ENCODE data around the gene GDPD5. TPM values are rescaled to one million over a fixed set of nuclear protein-coding genes. Genes with fewer than 3 reads are reported as not detected.

GDPD5 gene
- total RNA-seq, 1 experiment from 2014 or later = 12.2 TPM

- CTCF ChIA-PET = no interaction called here
- no peaks in the 10 kb centered on the region for H3K36me3 Mint-ChIP-seq
- H3K4me1 Mint-ChIP-seq = no peaks in the 10 kb centered on the region
- no peak overlapping the region for H3K27ac Mint-ChIP-seq
- POLR2A ChIA-PET = no interaction called here
- H3K9me3 Mint-ChIP-seq = no peaks in the 10 kb centered on the region
- no peak overlapping the region for H3K4me3 Mint-ChIP-seq
- no peak for ATAC-seq
- H3K27me3 Mint-ChIP-seq (ENCODE audit: low read depth) = no peaks in the 10 kb centered on the region
- DNase-seq (ENCODE audit: low spot score) = no peak
- TF ChIP-seq ZNF423 (CRISPR knock-in tag; IDR thresholded peaks at IDR 0.05) = no peak
- TF ChIP-seq NFYB (CRISPR knock-in tag; conservative IDR thresholded peaks at IDR 0.05; ENCODE audit: low read depth) = no peak
- TF ChIP-seq ZNF532 (CRISPR knock-in tag; IDR thresholded peaks at IDR 0.05; ENCODE audit: borderline replicate concordance) = no peak
- no peak for TF ChIP-seq ESRRA (CRISPR knock-in tag; IDR thresholded peaks at IDR 0.05; ENCODE audit: borderline replicate concordance)
- no peak for TF ChIP-seq MYBL2 (CRISPR knock-in tag; IDR thresholded peaks at IDR 0.05)
- TF ChIP-seq, protein P1, sequence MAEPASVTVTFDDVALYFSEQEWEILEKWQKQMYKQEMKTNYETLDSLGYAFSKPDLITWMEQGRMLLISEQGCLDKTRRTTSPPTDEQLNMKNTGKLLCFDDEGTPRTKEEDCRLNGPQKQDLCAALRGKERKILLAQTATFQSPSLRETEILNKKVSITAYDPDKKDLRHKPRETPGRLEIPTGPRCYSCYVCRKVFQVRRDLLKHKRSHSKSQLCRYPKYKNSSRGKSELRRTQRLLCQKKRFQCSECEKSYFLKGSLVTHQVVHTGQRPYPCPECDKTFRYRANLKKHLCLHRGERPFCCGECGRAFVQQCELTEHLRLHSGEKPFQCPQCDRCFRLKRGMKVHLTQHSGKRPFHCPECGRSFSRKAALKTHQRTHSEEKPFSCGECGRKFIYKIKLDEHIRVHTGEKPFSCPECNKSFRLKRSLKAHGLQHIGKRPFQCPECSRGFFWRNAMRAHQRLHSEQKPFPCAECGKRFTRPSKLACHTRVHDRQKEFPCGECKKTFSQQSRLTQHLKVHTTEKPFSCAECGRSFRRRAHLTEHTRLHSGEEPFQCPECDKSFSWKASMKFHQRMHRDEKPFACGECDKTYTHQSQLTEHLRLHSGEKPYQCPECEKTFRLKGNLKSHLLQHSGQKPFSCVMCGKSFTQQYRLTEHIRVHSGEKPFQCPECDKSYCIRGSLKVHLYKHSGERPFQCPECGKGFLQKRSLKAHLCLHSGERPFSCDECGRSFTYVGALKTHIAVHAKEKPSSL (CRISPR knock-in tag; conservative IDR thresholded peaks at IDR 0.05) = no peak
- TF ChIP-seq, protein P2, sequence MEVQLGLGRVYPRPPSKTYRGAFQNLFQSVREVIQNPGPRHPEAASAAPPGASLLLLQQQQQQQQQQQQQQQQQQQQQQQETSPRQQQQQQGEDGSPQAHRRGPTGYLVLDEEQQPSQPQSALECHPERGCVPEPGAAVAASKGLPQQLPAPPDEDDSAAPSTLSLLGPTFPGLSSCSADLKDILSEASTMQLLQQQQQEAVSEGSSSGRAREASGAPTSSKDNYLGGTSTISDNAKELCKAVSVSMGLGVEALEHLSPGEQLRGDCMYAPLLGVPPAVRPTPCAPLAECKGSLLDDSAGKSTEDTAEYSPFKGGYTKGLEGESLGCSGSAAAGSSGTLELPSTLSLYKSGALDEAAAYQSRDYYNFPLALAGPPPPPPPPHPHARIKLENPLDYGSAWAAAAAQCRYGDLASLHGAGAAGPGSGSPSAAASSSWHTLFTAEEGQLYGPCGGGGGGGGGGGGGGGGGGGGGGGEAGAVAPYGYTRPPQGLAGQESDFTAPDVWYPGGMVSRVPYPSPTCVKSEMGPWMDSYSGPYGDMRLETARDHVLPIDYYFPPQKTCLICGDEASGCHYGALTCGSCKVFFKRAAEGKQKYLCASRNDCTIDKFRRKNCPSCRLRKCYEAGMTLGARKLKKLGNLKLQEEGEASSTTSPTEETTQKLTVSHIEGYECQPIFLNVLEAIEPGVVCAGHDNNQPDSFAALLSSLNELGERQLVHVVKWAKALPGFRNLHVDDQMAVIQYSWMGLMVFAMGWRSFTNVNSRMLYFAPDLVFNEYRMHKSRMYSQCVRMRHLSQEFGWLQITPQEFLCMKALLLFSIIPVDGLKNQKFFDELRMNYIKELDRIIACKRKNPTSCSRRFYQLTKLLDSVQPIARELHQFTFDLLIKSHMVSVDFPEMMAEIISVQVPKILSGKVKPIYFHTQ (CRISPR knock-in tag; IDR thresholded peaks at IDR 0.05) = no peak
- TF ChIP-seq SOX15 (CRISPR knock-in tag; IDR thresholded peaks at IDR 0.05) = no peak
- TF ChIP-seq ZNF396 (CRISPR knock-in tag; IDR thresholded peaks at IDR 0.05; ENCODE audit: borderline replicate concordance) = no peak
- TF ChIP-seq PRDM15 (CRISPR knock-in tag; IDR thresholded peaks at IDR 0.05) = no peak
- TF ChIP-seq USF1 (CRISPR knock-in tag; IDR thresholded peaks at IDR 0.05) = no peak
- no peak for TF ChIP-seq JAZF1 (CRISPR knock-in tag; IDR thresholded peaks at IDR 0.05)
- no peak for TF ChIP-seq FOXK1 (CRISPR knock-in tag; IDR thresholded peaks at IDR 0.05)
- TF ChIP-seq ZBTB43 (CRISPR knock-in tag; IDR thresholded peaks at IDR 0.05) = no peak
- TF ChIP-seq, protein P3, sequence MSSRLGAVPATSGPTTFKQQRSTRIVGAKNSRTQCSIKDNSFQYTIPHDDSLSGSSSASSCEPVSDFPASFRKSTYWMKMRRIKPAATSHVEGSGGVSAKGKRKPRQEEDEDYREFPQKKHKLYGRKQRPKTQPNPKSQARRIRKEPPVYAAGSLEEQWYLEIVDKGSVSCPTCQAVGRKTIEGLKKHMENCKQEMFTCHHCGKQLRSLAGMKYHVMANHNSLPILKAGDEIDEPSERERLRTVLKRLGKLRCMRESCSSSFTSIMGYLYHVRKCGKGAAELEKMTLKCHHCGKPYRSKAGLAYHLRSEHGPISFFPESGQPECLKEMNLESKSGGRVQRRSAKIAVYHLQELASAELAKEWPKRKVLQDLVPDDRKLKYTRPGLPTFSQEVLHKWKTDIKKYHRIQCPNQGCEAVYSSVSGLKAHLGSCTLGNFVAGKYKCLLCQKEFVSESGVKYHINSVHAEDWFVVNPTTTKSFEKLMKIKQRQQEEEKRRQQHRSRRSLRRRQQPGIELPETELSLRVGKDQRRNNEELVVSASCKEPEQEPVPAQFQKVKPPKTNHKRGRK (CRISPR knock-in tag; IDR thresholded peaks at IDR 0.05; ENCODE audit: borderline replicate concordance) = no peak
- TF ChIP-seq, protein P4, sequence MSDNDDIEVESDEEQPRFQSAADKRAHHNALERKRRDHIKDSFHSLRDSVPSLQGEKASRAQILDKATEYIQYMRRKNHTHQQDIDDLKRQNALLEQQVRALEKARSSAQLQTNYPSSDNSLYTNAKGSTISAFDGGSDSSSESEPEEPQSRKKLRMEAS (CRISPR knock-in tag; IDR thresholded peaks at IDR 0.05) = no peak
- TF ChIP-seq FOXP4 (CRISPR knock-in tag; IDR thresholded peaks at IDR 0.05) = no peak
- no peak for TF ChIP-seq ZNF416 (CRISPR knock-in tag; IDR thresholded peaks at IDR 0.05)
Measured at GRCh38 chr11:75508051-75508561, 17.6 kb downstream of the GDPD5 start.
